HCEC 1CT (cell line): ENCODE results near the gene TNNC1.

ENCODE experiments used
- DNase-seq: peaks from one replicate; pipeline ENCODE4 v3.0.0-alpha.2; 2017

TNNC1 gene

GRCh38 chr3:52453496-52454249 is at the start of gene TNNC1:
TNNC1 (minus strand) TSS chr3:52454041; CDS start chr3:52454015, 26 bp downstream.
- DNase-seq: no peak

- no peak for DNase-seq
Observed at GRCh38 chr3:52502808-52503350, 49.0 kb upstream of the TNNC1 start.

GRCh38 chr3:52502001-52502400 is 48.2 kb upstream of the TNNC1 start:
- DNase-seq: no peak

- DNase-seq: no peak
Observed at GRCh38 chr3:52501046-52501445, 47.2 kb upstream of the TNNC1 start.

GRCh38 chr3:52498137-52499054 is 44.6 kb upstream of the TNNC1 start:
- peak; percentile 71 for DNase-seq

GRCh38 chr3:52495777-52496602 is 42.1 kb upstream of the TNNC1 start:
- DNase-seq: peak; percentile 65

GRCh38 chr3:52494886-52495495 is 41.1 kb upstream of the TNNC1 start, which contains the start of gene STAB1:
STAB1 (plus strand) TSS chr3:52495338; CDS start chr3:52495414, 76 bp downstream.
- DNase-seq: no peak

- DNase-seq: no peak
Observed at GRCh38 chr3:52494445-52494844, 40.6 kb upstream of the TNNC1 start.

- DNase-seq: no peak
Observed at GRCh38 chr3:52493232-52494017, 39.6 kb upstream of the TNNC1 start.

- DNase-seq: no peak
Observed at GRCh38 chr3:52492059-52492458, 38.2 kb upstream of the TNNC1 start.

- no peak for DNase-seq
Observed at GRCh38 chr3:52490939-52491526, 37.2 kb upstream of the TNNC1 start.

- DNase-seq: no peak
Observed at GRCh38 chr3:52490035-52490938, 36.4 kb upstream of the TNNC1 start.

- no peak for DNase-seq
Observed at GRCh38 chr3:52489453-52489852, 35.6 kb upstream of the TNNC1 start.

GRCh38 chr3:52488746-52489145 is 34.9 kb upstream of the TNNC1 start:
- no peak for DNase-seq

- no peak for DNase-seq
Observed at GRCh38 chr3:52487788-52488691, 34.2 kb upstream of the TNNC1 start.

GRCh38 chr3:52487050-52487787 is 33.4 kb upstream of the TNNC1 start:
- no peak for DNase-seq

GRCh38 chr3:52484680-52485461 is 31.0 kb upstream of the TNNC1 start:
- no peak for DNase-seq
